ENCODE measurements around the gene ACTN3. TPM values are rescaled to one million over a fixed set of nuclear protein-coding genes. Genes with fewer than 3 reads are reported as not detected.

ACTN3 gene
- total and polyA plus RNA-seq, 2 of the 4 experiments (the other 2 are of a cell fraction): under 0.01 to 0.05 TPM

GRCh38 chr11:66505276-66505816 lies 41.4 kb upstream of the ACTN3 start:
- H3K14ac ChIP-seq (replicated peaks; ENCODE audit: low read depth, low read length): no peak overlapping the region
- POLR2A ChIA-PET (ENCODE audit: unreplicated experiment): no interaction called here
- in situ Hi-C loops (cut with MboI; ENCODE audit: low sequenced_read_pairs): no loop called here
- H2AK5ac ChIP-seq (ENCODE audit: low read depth, low read length): no peak overlapping the region
- H4K5ac ChIP-seq (ENCODE audit: low read depth, low read length): no peak overlapping the region
- TF ChIP-seq POLR2A (IDR thresholded peaks at IDR 0.05; ENCODE audit: low read depth, low read length) (no peak), ELK1 (IDR thresholded peaks at IDR 0.05; ENCODE audit: borderline replicate concordance, low read depth, low read length) (no peak), CHD1 (IDR thresholded peaks at IDR 0.05; ENCODE audit: low read depth, low read length) (no peak), FOS (IDR thresholded peaks at IDR 0.05; ENCODE audit: low read depth, low read length) (no peak), RCOR1 (IDR thresholded peaks at IDR 0.05; ENCODE audit: insufficient replicate concordance, low read length) (no peak), RAD21 (IDR thresholded peaks at IDR 0.05; ENCODE audit: low read length) (no peak), USF2 (IDR thresholded peaks at IDR 0.05; ENCODE audit: low read depth, low read length) (no peak), SMC3 (IDR thresholded peaks at IDR 0.05; ENCODE audit: low read depth, low read length) (no peak), MAZ (IDR thresholded peaks at IDR 0.05; ENCODE audit: borderline replicate concordance, low read depth, low read length) (no peak), RFX5 (IDR thresholded peaks at IDR 0.05; ENCODE audit: low read depth, low read length) (no peak), MXI1 (IDR thresholded peaks at IDR 0.05; ENCODE audit: borderline replicate concordance, low read depth, low read length) (no peak), CEBPB (IDR thresholded peaks at IDR 0.05; ENCODE audit: low read depth, low read length) (no peak), CTCF (conservative IDR thresholded peaks at IDR 0.05; ENCODE audit: low read depth, low read length) (no peak), MAFK (IDR thresholded peaks at IDR 0.05; ENCODE audit: low read depth, low read length) (no peak), BHLHE40 (IDR thresholded peaks at IDR 0.05; ENCODE audit: low read depth, low read length) (no peak), NFE2L2 (IDR thresholded peaks at IDR 0.05; ENCODE audit: low read depth, low read length) (no peak)
- H3K79me1 ChIP-seq (ENCODE audit: low read depth in 1 of 2, low read length in 2 of 2): no peaks in the 10 kb centered on the region; a peak in 1 of 4 replicates
- H2AFZ ChIP-seq (replicated peaks; ENCODE audit: low read length, poor library complexity): no peak overlapping the region
- no peaks in the 10 kb centered on the region for H3K4me1 ChIP-seq (ENCODE audit: control insufficient read depth, insufficient read depth, low read length)
- H4K91ac ChIP-seq (ENCODE audit: insufficient read depth, low read depth, low read length): no peak overlapping the region
- dilution Hi-C loops (cut with HindIII; ENCODE audit: low sequenced_read_pairs, unreplicated experiment): no loop called here
- intact Hi-C loops (cut with micrococcal nuclease): no loop called here
- H4K20me1 ChIP-seq (ENCODE audit: insufficient read depth, low read length): no peaks in the 10 kb centered on the region
- no peak overlapping the region for H2AK9ac ChIP-seq (replicated peaks; ENCODE audit: low read depth, low read length, poor library complexity)
- no peaks in the 10 kb centered on the region for H3K27me3 ChIP-seq (ENCODE audit: control insufficient read depth, insufficient read depth, low read length)
- peaks cover 16% of the 10 kb centered on the region for H3K36me3 ChIP-seq (ENCODE audit: control insufficient read depth, insufficient read depth, low read length)
- H3K9me3 ChIP-seq (ENCODE audit: control insufficient read depth, insufficient read depth, low read length): no peaks in the 10 kb centered on the region
- no TSS peak for BruUV-seq (replicated peaks)
- H3K4me3 ChIP-seq (ENCODE audit: insufficient read depth, low read depth, low read length): no peak overlapping the region
- no peak overlapping the region for H2BK120ac ChIP-seq (ENCODE audit: low read depth, low read length)
- no peak overlapping the region for H3K4ac ChIP-seq (ENCODE audit: low read depth, low read length)
- DNase-seq: no peak
- H2BK5ac ChIP-seq (ENCODE audit: low read depth, low read length, poor library complexity, severe bottlenecking): no peak overlapping the region
- H3K9me1 ChIP-seq (ENCODE audit: insufficient read depth, low read length): 0 out of 2 replicates have a peak, but pooled peaks cover 7% of the 10 kb centered on the region
- no peak overlapping the region for H3K4me2 ChIP-seq (ENCODE audit: low read depth, low read length)
- no peak overlapping the region for H3K18ac ChIP-seq (ENCODE audit: low read depth, low read length)
- no peak overlapping the region for H3K9ac ChIP-seq (ENCODE audit: low read depth, low read length)
- H3K27ac ChIP-seq (ENCODE audit: insufficient read depth, low read length): no peak overlapping the region
- H2BK20ac ChIP-seq (ENCODE audit: low read depth, low read length): no peak overlapping the region
- H2BK15ac ChIP-seq (ENCODE audit: low read depth, low read length): no peak overlapping the region
- no peak for ATAC-seq (ENCODE audit: low read depth)
- WGBS, 2 experiments (ENCODE audit: extremely low coverage in 2 of 2, insufficient read length in 1 of 2): no CpG with 5 or more reads among the region's 1 CpG
- H3K56ac ChIP-seq (ENCODE audit: extremely low read depth, insufficient read depth, low read length): no peak overlapping the region
- no peak overlapping the region for H3K23ac ChIP-seq (ENCODE audit: low read depth, low read length)
- no peak overlapping the region for H4K8ac ChIP-seq (ENCODE audit: low read depth in 2 of 2, low read length in 2 of 2)
- CTCF ChIA-PET: interaction anchor here (0.6 kb wide), 1 partner anchor 72 kb away, joined by 3 read pairs; no protein-coding TSS in a partner anchor

Measured in IMR-90 (cell line).